Mesendoderm (in vitro differentiated cells): ENCODE data around the gene CCDC91.
A peak's percentile ranks its signal among the peaks of the same experiment; 100 is the strongest.

ENCODE experiments used
- DNase-seq: peaks from one replicate; pipeline ENCODE4 v3.0.0; 2013
- H2AK5ac ChIP-seq: 2 replicates; pipeline ENCODE4 v1.6.1; 2013; ENCODE audit warnings: low read length, inconsistent platforms
- H2BK120ac ChIP-seq: 2 replicates; pipeline ENCODE4 v1.6.1; 2013; ENCODE audit warnings: low read depth, mild to moderate bottlenecking, low read length, moderate library complexity, mixed read lengths
- H2BK15ac ChIP-seq: replicated peaks from 2 replicates; pipeline ENCODE4 v1.6.1; 2013; ENCODE audit warnings: low read depth, mild to moderate bottlenecking, moderate library complexity
- H2BK5ac ChIP-seq: 2 replicates; pipeline ENCODE4 v1.6.1; 2013; ENCODE audit warnings: low read length, inconsistent platforms
- H3K18ac ChIP-seq: 2 replicates; pipeline ENCODE4 v1.6.1; 2013; ENCODE audit warnings: mild to moderate bottlenecking, low read length, mixed read lengths
- H3K23ac ChIP-seq: one replicate; pipeline ENCODE4 v1.6.1; 2013; ENCODE audit warnings: low read length
- H3K27ac ChIP-seq: 2 replicates; pipeline ENCODE4 v1.5.1; 2013; ENCODE audit warnings: low read depth, mild to moderate bottlenecking, inconsistent platforms, low read length, moderate library complexity
- H3K27me3 ChIP-seq: 2 replicates; pipeline ENCODE4 v1.6.1; 2013; ENCODE audit warnings: low read length, control low read depth, mild to moderate bottlenecking, inconsistent platforms; ENCODE audit not compliant: insufficient read depth, poor library complexity
- H3K36me3 ChIP-seq: 2 replicates; pipeline ENCODE4 v1.6.1; 2013; ENCODE audit warnings: low read length, inconsistent platforms; ENCODE audit not compliant: control insufficient read depth, insufficient read depth
- H3K4ac ChIP-seq: one replicate; pipeline ENCODE4 v1.6.1; 2013; ENCODE audit warnings: low read depth, mild to moderate bottlenecking, low read length, moderate library complexity
- H3K4me1 ChIP-seq: 2 replicates; pipeline ENCODE4 v1.6.1; 2013; ENCODE audit warnings: low read depth, low read length, inconsistent platforms; ENCODE audit not compliant: control insufficient read depth
- H3K4me2 ChIP-seq: 2 replicates; pipeline ENCODE4 v1.6.1; 2013; ENCODE audit warnings: low read length
- H3K4me3 ChIP-seq: 2 replicates; pipeline ENCODE4 v1.5.1; 2013; ENCODE audit warnings: mild to moderate bottlenecking, low read length
- H3K56ac ChIP-seq: one replicate; pipeline ENCODE4 v1.6.1; 2013; ENCODE audit warnings: low read length
- H3K79me1 ChIP-seq: 2 replicates; pipeline ENCODE4 v1.6.1; 2013; ENCODE audit warnings: low read length, inconsistent platforms
- H3K79me2 ChIP-seq: 2 replicates; pipeline ENCODE4 v1.6.1; 2013; ENCODE audit warnings: mild to moderate bottlenecking, low read length; ENCODE audit not compliant: control insufficient read depth, insufficient read depth
- H3K9ac ChIP-seq: 2 replicates; pipeline ENCODE4 v1.6.1; 2013; ENCODE audit warnings: low read length, inconsistent platforms
- H4K5ac ChIP-seq: one replicate; pipeline ENCODE4 v1.6.1; 2013; ENCODE audit warnings: low read length
- H4K8ac ChIP-seq: one replicate; pipeline ENCODE4 v1.6.1; 2013; ENCODE audit warnings: low read depth, mild to moderate bottlenecking, control low read depth, low read length, moderate library complexity
- WGBS: extraction: QIAGEN DNeasy Blood & Tissue Kit; methylation state at CpG from one replicate; pipeline ENCODE4 v1.1.7; 2013; ENCODE audit warnings: low lambda C conversion rate, missing lambda C conversion rate; ENCODE audit not compliant: insufficient coverage; ENCODE audit errors: extremely low coverage; 5-methylcytosine and 5-hydroxymethylcytosine counted together

CCDC91 gene

GRCh38 chr12:28425526-28425925, 235.3 kb downstream of the CCDC91 start:
- H2BK120ac ChIP-seq: no peak overlapping the region
- H3K4ac ChIP-seq: no peak overlapping the region
- H4K8ac ChIP-seq: no peak overlapping the region
- no peak overlapping the region for H3K27ac ChIP-seq
- no peak overlapping the region for H2AK5ac ChIP-seq
- no peak overlapping the region for H3K4me2 ChIP-seq
- no peaks in the 10 kb centered on the region for H3K27me3 ChIP-seq
- no peak overlapping the region for H3K18ac ChIP-seq
- H3K9ac ChIP-seq: no peak overlapping the region
- H3K23ac ChIP-seq: no peak overlapping the region
- no peak overlapping the region for H3K4me3 ChIP-seq
- no peak overlapping the region for H3K56ac ChIP-seq
- H3K79me1 ChIP-seq: no peaks in the 10 kb centered on the region
- no peak overlapping the region for H4K5ac ChIP-seq
- H3K36me3 ChIP-seq: no peaks in the 10 kb centered on the region
- no peaks in the 10 kb centered on the region for H3K79me2 ChIP-seq
- no peaks in the 10 kb centered on the region for H3K4me1 ChIP-seq
- H2BK15ac ChIP-seq: no peak overlapping the region
- no peak for DNase-seq
- no peak overlapping the region for H2BK5ac ChIP-seq

GRCh38 chr12:28427046-28427445, 236.8 kb downstream of the CCDC91 start:
- no CpG with 5 or more reads among the region's 3 CpGs for WGBS
- DNase-seq: peak; percentile 79
- no peak overlapping the region for H3K27ac ChIP-seq

GRCh38 chr12:28440081-28440608, 249.9 kb downstream of the CCDC91 start:
- Histone ChIP-seq H3K4me3 (no peak overlapping the region), H4K5ac (no peak overlapping the region), H3K23ac (no peak overlapping the region), H3K9ac (no peak overlapping the region), H2BK15ac (no peak overlapping the region), H2BK5ac (no peak overlapping the region), H3K79me2 (no peaks in the 10 kb centered on the region), H3K4ac (no peak overlapping the region), H2AK5ac (no peak overlapping the region), H3K27me3 (no peaks in the 10 kb centered on the region), H4K8ac (no peak overlapping the region), H3K56ac (no peak overlapping the region), H3K27ac (no peak overlapping the region), H3K36me3 (no peaks in the 10 kb centered on the region), H3K4me1 (no peaks in the 10 kb centered on the region), H3K79me1 (no peaks in the 10 kb centered on the region), H3K18ac (no peak overlapping the region), H2BK120ac (no peak overlapping the region), H3K4me2 (no peak overlapping the region)
- WGBS: no CpG with 5 or more reads among the region's 3 CpGs
- DNase-seq: no peak

More at GRCh38 chr12:28427046-28427445, 236.8 kb downstream of the CCDC91 start:
- Histone ChIP-seq H3K23ac (no peak overlapping the region), H2BK15ac (no peak overlapping the region), H3K4me1 (no peaks in the 10 kb centered on the region), H2AK5ac (no peak overlapping the region), H3K27me3 (no peaks in the 10 kb centered on the region), H3K9ac (no peak overlapping the region), H3K79me2 (no peaks in the 10 kb centered on the region), H2BK5ac (no peak overlapping the region), H3K18ac (no peak overlapping the region), H4K5ac (no peak overlapping the region), H3K79me1 (no peaks in the 10 kb centered on the region), H2BK120ac (no peak overlapping the region), H3K36me3 (no peaks in the 10 kb centered on the region), H3K4me2 (no peak overlapping the region), H3K56ac (no peak overlapping the region), H3K4me3 (no peak overlapping the region), H3K4ac (no peak overlapping the region), H4K8ac (peak overlapping the region; percentile 28)

- Histone ChIP-seq H3K27me3 (no peaks in the 10 kb centered on the region), H3K79me1 (no peaks in the 10 kb centered on the region), H3K9ac (no peak overlapping the region), H3K18ac (no peak overlapping the region), H2BK120ac (no peak overlapping the region), H4K8ac (no peak overlapping the region), H3K4ac (no peak overlapping the region), H3K4me2 (no peak overlapping the region), H3K23ac (no peak overlapping the region), H3K36me3 (no peaks in the 10 kb centered on the region), H3K4me1 (no peaks in the 10 kb centered on the region), H2BK5ac (no peak overlapping the region), H3K27ac (no peak overlapping the region), H3K56ac (no peak overlapping the region), H2AK5ac (no peak overlapping the region), H2BK15ac (no peak overlapping the region), H3K4me3 (no peak overlapping the region), H3K79me2 (no peaks in the 10 kb centered on the region), H4K5ac (no peak overlapping the region)
- WGBS: no CpG with 5 or more reads among the region's 4 CpGs
- DNase-seq: peak; percentile 45
These were observed 251.8 kb downstream of the CCDC91 start for GRCh38 chr12:28442101-28442500.

- no peaks in the 10 kb centered on the region for H3K79me2 ChIP-seq
- H2BK5ac ChIP-seq: no peak overlapping the region
- H4K8ac ChIP-seq: no peak overlapping the region
- H2BK15ac ChIP-seq: no peak overlapping the region
- H3K23ac ChIP-seq: no peak overlapping the region
- no peak overlapping the region for H3K18ac ChIP-seq
- no peak overlapping the region for H3K4ac ChIP-seq
- no peaks in the 10 kb centered on the region for H3K27me3 ChIP-seq
- DNase-seq: no peak
- H3K4me1 ChIP-seq: no peaks in the 10 kb centered on the region
- H3K36me3 ChIP-seq: no peaks in the 10 kb centered on the region
- no peak overlapping the region for H3K27ac ChIP-seq
- no peak overlapping the region for H2BK120ac ChIP-seq
- no peak overlapping the region for H3K56ac ChIP-seq
- no peak overlapping the region for H2AK5ac ChIP-seq
- no peak overlapping the region for H3K4me2 ChIP-seq
- H3K9ac ChIP-seq: no peak overlapping the region
- no peaks in the 10 kb centered on the region for H3K79me1 ChIP-seq
- no peak overlapping the region for H3K4me3 ChIP-seq
- no peak overlapping the region for H4K5ac ChIP-seq
These were observed 253.1 kb downstream of the CCDC91 start for GRCh38 chr12:28443337-28443736.

- no peaks in the 10 kb centered on the region for H3K4me1 ChIP-seq
- H3K4ac ChIP-seq: no peak overlapping the region
- H2AK5ac ChIP-seq: no peak overlapping the region
- H3K4me3 ChIP-seq: no peak overlapping the region
- no peak overlapping the region for H4K5ac ChIP-seq
- H3K4me2 ChIP-seq: no peak overlapping the region
- no peak overlapping the region for H3K18ac ChIP-seq
- no peak overlapping the region for H3K27ac ChIP-seq
- no peaks in the 10 kb centered on the region for H3K27me3 ChIP-seq
- no peak overlapping the region for H2BK5ac ChIP-seq
- H3K36me3 ChIP-seq: no peaks in the 10 kb centered on the region
- H4K8ac ChIP-seq: no peak overlapping the region
- no peaks in the 10 kb centered on the region for H3K79me1 ChIP-seq
- H2BK15ac ChIP-seq: no peak overlapping the region
- no peak overlapping the region for H3K23ac ChIP-seq
- no peak overlapping the region for H3K56ac ChIP-seq
- H2BK120ac ChIP-seq: no peak overlapping the region
- DNase-seq: no peak
- no peaks in the 10 kb centered on the region for H3K79me2 ChIP-seq
- no peak overlapping the region for H3K9ac ChIP-seq
These were observed 255.8 kb downstream of the CCDC91 start for GRCh38 chr12:28446031-28446430.
